ENCODE measurements around the gene GRIP2. TPM values are rescaled to one million over a fixed set of nuclear protein-coding genes. Genes with fewer than 3 reads are reported as not detected.

GRIP2 gene
- total RNA-seq, 1 donor from 2014 or later: 2.0 TPM

GRCh38 chr3:14450922-14451606 lies 89.1 kb downstream of the GRIP2 start:
- ATAC-seq: no peak

- no peak for ATAC-seq
Observed at GRCh38 chr3:14450506-14450905, 89.6 kb downstream of the GRIP2 start.

GRCh38 chr3:14448756-14449727 lies 91.1 kb downstream of the GRIP2 start:
- no peak for ATAC-seq

- ATAC-seq: no peak
Observed at GRCh38 chr3:14448063-14448462, 92.1 kb downstream of the GRIP2 start.

GRCh38 chr3:14446988-14447570 lies 93.1 kb downstream of the GRIP2 start:
- ATAC-seq: no peak

- ATAC-seq: no peak
Observed at GRCh38 chr3:14445773-14446172, 94.4 kb downstream of the GRIP2 start.

- ATAC-seq: no peak
Observed at GRCh38 chr3:14444380-14444779, 95.8 kb downstream of the GRIP2 start.

GRCh38 chr3:14441920-14442300 lies 98.2 kb downstream of the GRIP2 start:
- ATAC-seq: no peak

- ATAC-seq: peak; percentile 56
Observed at GRCh38 chr3:14441240-14441919, 98.8 kb downstream of the GRIP2 start.

GRCh38 chr3:14440531-14441239 lies 99.5 kb downstream of the GRIP2 start:
- ATAC-seq: no peak

GRCh38 chr3:14440168-14440518 lies 100.0 kb downstream of the GRIP2 start:
- ATAC-seq: no peak

- ATAC-seq: no peak
Observed at GRCh38 chr3:14439501-14440167, 100.5 kb downstream of the GRIP2 start.

Other genes with a start within 250 kb of the GRIP2 start
- gene SLC6A6, start 137.7 kb downstream of the GRIP2 start, total RNA-seq: 11.0 TPM
- gene CCDC174, start 111.4 kb upstream of the GRIP2 start, total RNA-seq: 9.9 TPM
- gene C3orf20, start 134.8 kb upstream of the GRIP2 start, total RNA-seq: 0.24 TPM